HEK293T (cell line): ENCODE measurements around the gene PGBD5.

Source experiments
- FOXA1 ChIP-seq: fragments of 450-650 bp; IDR thresholded peaks from 2 replicates; pipeline ENCODE4 v1.6.1; 2016; ENCODE audit warnings: mild to moderate bottlenecking
- NFRKB ChIP-seq: fragments of 450-650 bp; IDR thresholded peaks from 2 replicates; pipeline ENCODE4 v1.6.1; 2016; ENCODE audit warnings: mild to moderate bottlenecking, moderate library complexity
- SUZ12 ChIP-seq: fragments of 450-650 bp; IDR thresholded peaks from 2 replicates; pipeline ENCODE4 v1.6.1; 2016; ENCODE audit warnings: mild to moderate bottlenecking

DNA sequence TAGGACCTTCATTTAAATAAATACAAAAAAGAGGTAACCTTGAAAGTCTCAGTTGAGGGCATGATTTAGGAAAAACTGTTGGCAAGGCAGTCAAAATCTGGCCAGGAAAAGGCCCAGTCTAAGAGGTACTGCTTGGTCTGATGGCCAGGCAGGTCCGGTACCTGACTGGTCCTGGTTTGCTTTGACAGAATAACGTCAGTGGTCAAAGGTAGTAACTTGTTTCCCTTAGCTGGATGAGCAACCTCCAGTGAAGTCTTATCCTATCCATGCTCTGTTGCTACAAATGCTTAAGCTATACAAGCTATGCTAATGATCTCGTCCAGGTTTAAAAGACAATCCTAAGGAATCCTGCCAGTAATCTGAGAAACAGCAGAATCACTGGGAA is 85.0 kb downstream of the PGBD5 start:
- TF ChIP-seq NFRKB (no peak), SUZ12 (no peak), FOXA1 (no peak)
